AG08395 (cell line): ENCODE results near the gene SNN.

Experiments
- DNase-seq: peaks from one replicate; pipeline ENCODE4 v3.0.0; 2012; ENCODE audit warnings: mixed read lengths, low spot score

SNN gene

GRCh38 chr16:11667824-11668622 is at the start of gene SNN:
TSS of gene SNN (plus strand) at chr16:11668455. CDS start at chr16:11676060, 7,605 bp downstream.
- DNase-seq = peak; percentile 98

GRCh38 chr16:11619327-11619851 is 48.9 kb upstream of the SNN start:
- no peak for DNase-seq

- no peak for DNase-seq
Measured at GRCh38 chr16:11620243-11621003, 47.8 kb upstream of the SNN start.

GRCh38 chr16:11621539-11621919 is 46.7 kb upstream of the SNN start:
- no peak for DNase-seq

GRCh38 chr16:11621920-11622651 is 46.2 kb upstream of the SNN start:
- DNase-seq = peak; percentile 45

- no peak for DNase-seq
Measured at GRCh38 chr16:11624205-11624604, 44.0 kb upstream of the SNN start.

- peak; percentile 48 for DNase-seq
Measured at GRCh38 chr16:11624636-11625607, 43.3 kb upstream of the SNN start.

- DNase-seq = no peak
Measured at GRCh38 chr16:11625769-11626168, 42.5 kb upstream of the SNN start.

- no peak for DNase-seq
Measured at GRCh38 chr16:11626657-11627291, 41.5 kb upstream of the SNN start.

- DNase-seq = no peak
Measured at GRCh38 chr16:11627292-11627663, 41.0 kb upstream of the SNN start.

GRCh38 chr16:11627822-11628457 is 40.3 kb upstream of the SNN start:
- no peak for DNase-seq

GRCh38 chr16:11629071-11630030 is 38.9 kb upstream of the SNN start:
- no peak for DNase-seq

GRCh38 chr16:11630046-11630767 is 38.0 kb upstream of the SNN start:
- DNase-seq = no peak

- no peak for DNase-seq
Measured at GRCh38 chr16:11630768-11631056, 37.5 kb upstream of the SNN start.

- DNase-seq = no peak
Measured at GRCh38 chr16:11631214-11631613, 37.0 kb upstream of the SNN start.

- DNase-seq = peak; percentile 75
Measured at GRCh38 chr16:11632455-11632939, 35.8 kb upstream of the SNN start.

GRCh38 chr16:11633113-11633512 is 35.1 kb upstream of the SNN start:
- no peak for DNase-seq

GRCh38 chr16:11634312-11634711 is 33.9 kb upstream of the SNN start:
- no peak for DNase-seq
